ENCODE measurements around the gene TET3.

- TF ChIP-seq CTCF (conservative IDR thresholded peaks at IDR 0.05; ENCODE audit: low read depth, low read length): peak; percentile 44; the same call in 1 of the 2 replicates
- no peak for TF ChIP-seq EZH2 (IDR thresholded peaks at IDR 0.05; ENCODE audit: low read length, unreplicated experiment)
- TF ChIP-seq EZH2phosphoT487 (IDR thresholded peaks at IDR 0.05; ENCODE audit: borderline replicate concordance, low read length): no peak
Observed at GRCh38 chr2:73987109-73987947, 2.6 kb downstream of the TET3 start.
